ENCODE results near the gene METTL25B.

- no peak for TF ChIP-seq CTCF (IDR thresholded peaks at IDR 0.05 in 4 of 5, conservative IDR thresholded peaks at IDR 0.05 in 1 of 5)
- peak; percentile 70 to 85 for TF ChIP-seq POLR2A (IDR thresholded peaks at IDR 0.05)
These were observed 23.1 kb downstream of the METTL25B start, which contains the start of gene HDGF for GRCh38 chr1:156751451-156751756.
